ENCODE measurements around the gene ZC3HAV1. TPM values are rescaled to one million over a fixed set of nuclear protein-coding genes. Genes with fewer than 3 reads are reported as not detected.

The ZC3HAV1 gene
- total and polyA plus RNA-seq, 9 of the 15 experiments (the other 6 are each of a cell fraction or from before 2014, with no cell fraction given) = 11.9 to 40.5 (median 23.9) TPM

DNA sequence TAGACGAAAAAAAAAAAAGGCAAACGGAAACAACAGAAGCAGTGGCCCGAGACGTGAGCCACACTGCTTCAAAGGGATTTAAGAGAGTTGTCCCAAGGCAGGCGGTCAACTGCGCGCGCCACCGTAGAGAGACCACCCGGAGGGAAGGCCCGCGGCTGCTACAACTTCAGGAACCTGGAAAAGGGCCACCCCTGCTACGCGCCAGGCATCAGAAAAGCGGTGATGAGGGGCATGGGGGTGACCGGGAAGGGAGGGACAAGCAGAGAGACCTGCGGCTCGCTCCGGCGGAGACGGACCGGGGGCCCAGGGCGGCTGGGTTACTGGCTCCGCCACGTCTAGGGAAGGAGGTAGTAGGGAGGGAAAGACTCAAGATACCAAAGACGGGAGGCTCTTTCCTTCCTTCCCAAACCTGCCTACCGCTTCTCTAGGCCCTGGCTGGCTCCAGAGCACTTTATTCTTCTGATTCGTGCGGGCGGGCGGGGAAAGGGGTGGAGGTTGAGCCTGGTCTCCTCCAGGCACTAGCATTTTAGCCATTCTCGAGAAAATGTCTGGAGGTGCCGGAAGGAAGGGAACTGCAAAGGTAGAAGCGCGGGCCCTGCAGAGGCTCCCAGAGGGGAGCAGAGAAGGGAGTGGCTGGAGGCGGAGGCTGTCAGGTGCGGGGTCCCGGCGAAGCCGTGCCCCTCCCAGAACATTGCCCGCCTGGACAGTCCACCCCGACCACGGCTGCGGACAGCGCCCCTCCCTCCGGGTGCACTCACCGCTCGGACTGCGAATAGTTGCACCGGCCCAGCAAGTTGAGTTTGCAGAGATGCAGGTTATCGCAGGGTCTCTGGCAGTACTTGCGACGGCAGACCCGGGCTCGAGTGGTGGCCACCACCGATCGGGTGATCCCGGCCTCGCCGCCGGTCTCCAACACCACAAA lies 993 bp downstream of the ZC3HAV1 start (continued):
- peak in 1 of 2 experiments; percentile 63; a peak in 1 of 4 replicates for TF ChIP-seq SIN3A (IDR thresholded peaks at IDR 0.05; ENCODE audit: borderline replicate concordance in 2 of 2, control insufficient read depth in 1 of 2, low read depth in 2 of 2, low read length in 2 of 2)
- TF ChIP-seq, protein P1, sequence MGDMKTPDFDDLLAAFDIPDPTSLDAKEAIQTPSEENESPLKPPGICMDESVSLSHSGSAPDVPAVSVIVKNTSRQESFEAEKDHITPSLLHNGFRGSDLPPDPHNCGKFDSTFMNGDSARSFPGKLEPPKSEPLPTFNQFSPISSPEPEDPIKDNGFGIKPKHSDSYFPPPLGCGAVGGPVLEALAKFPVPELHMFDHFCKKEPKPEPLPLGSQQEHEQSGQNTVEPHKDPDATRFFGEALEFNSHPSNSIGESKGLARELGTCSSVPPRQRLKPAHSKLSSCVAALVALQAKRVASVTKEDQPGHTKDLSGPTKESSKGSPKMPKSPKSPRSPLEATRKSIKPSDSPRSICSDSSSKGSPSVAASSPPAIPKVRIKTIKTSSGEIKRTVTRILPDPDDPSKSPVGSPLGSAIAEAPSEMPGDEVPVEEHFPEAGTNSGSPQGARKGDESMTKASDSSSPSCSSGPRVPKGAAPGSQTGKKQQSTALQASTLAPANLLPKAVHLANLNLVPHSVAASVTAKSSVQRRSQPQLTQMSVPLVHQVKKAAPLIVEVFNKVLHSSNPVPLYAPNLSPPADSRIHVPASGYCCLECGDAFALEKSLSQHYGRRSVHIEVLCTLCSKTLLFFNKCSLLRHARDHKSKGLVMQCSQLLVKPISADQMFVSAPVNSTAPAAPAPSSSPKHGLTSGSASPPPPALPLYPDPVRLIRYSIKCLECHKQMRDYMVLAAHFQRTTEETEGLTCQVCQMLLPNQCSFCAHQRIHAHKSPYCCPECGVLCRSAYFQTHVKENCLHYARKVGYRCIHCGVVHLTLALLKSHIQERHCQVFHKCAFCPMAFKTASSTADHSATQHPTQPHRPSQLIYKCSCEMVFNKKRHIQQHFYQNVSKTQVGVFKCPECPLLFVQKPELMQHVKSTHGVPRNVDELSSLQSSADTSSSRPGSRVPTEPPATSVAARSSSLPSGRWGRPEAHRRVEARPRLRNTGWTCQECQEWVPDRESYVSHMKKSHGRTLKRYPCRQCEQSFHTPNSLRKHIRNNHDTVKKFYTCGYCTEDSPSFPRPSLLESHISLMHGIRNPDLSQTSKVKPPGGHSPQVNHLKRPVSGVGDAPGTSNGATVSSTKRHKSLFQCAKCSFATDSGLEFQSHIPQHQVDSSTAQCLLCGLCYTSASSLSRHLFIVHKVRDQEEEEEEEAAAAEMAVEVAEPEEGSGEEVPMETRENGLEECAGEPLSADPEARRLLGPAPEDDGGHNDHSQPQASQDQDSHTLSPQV (IDR thresholded peaks at IDR 0.05) = no peak

DNA sequence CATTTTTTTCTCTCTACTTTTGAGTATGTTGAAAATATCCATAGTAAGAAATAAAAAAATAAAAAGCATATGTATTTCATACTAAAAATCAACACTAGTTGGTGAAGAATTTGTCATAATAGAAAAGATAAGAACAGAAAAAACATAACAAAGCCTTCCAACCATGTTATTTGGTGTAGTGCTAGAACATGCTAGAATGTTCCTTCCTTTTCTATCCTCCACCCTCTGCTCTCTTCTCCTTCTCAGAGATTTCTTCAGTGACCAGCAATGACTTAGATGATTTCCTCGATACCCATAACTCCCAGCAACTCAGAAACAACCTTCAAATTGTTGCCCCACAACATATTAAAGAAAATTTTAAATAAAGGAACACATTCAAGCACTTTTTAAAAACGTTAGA lies 2.6 kb downstream of the ZC3HAV1 start:
- Histone ChIP-seq H3K27me3 (ENCODE audit: control insufficient read depth in 2 of 2, insufficient read depth in 2 of 2, low read length in 2 of 2) (no peaks in the 10 kb centered on the region), H3K4me2 (ENCODE audit: insufficient read depth, low read length) (peak overlapping the region; percentile 95), H3K4me3 (peak overlapping the region; percentile 87), H3K79me2 (ENCODE audit: control insufficient read depth, insufficient read depth, low read length) (peaks cover 70% of the 10 kb centered on the region), H3K9ac (ENCODE audit: insufficient read depth in 1 of 2, low read depth in 2 of 2, low read length in 2 of 2) (peak overlapping the region in 1 of 2 experiments; percentile 85; a peak in 2 of 4 replicates), H3K27ac (ENCODE audit: extremely low read depth, low read depth, low read length) (peak overlapping the region; percentile 88), H3K9me1 (ENCODE audit: control insufficient read depth, insufficient read depth, low read length) (no peaks in the 10 kb centered on the region), H2AFZ (ENCODE audit: low read depth, low read length) (peak overlapping the region; percentile 3; the same call in 1 of the 2 replicates), H3K9me3 (replicated peaks; ENCODE audit: control insufficient read depth, insufficient read depth, low read depth, low read length) (no peaks in the 10 kb centered on the region), H3K4me1 (replicated peaks in 1 of 2; ENCODE audit: control insufficient read depth in 2 of 2, insufficient read depth in 2 of 2, low read length in 2 of 2) (peaks cover 23 to 51% of the 10 kb centered on the region in 2 experiments), H3K36me3 (ENCODE audit: control insufficient read depth, insufficient read depth, low read length) (peaks cover 9% of the 10 kb centered on the region; the same call in 2 of the 3 replicates), H4K20me1 (replicated peaks; ENCODE audit: control insufficient read depth, insufficient read depth, low read length) (no peaks in the 10 kb centered on the region; the same call in 1 of the 2 replicates)
- DNase-seq (ENCODE audit: extremely low read depth in 1 of 4, low spot score in 3 of 4) (peak in 3 of 4 experiments; percentile 19 to 54 (median 49)), FAIRE-seq (peak; percentile 52), ATAC-seq (peak; percentile 6; the same call in 1 of the 3 replicates)
- intact Hi-C loops (cut with micrococcal nuclease) (loop anchor here (5.0 kb wide), 1 partner anchor 125 kb away; the partner anchor contains the start of gene UBN2), in situ Hi-C loops (cut with MboI) (no loop called here)
- 18% methylated on average over 2 of the region's 2 CpGs for WGBS (ENCODE audit: insufficient coverage, low coverage, missing lambda C conversion rate)
- CTCF ChIA-PET (ENCODE audit: low intra/inter-chr PET ratio) = interaction anchor here (0.6 kb wide), 1 partner anchor 15 kb away, joined by 3 read pairs; no protein-coding TSS in a partner anchor
- BruUV-seq (replicated peaks) = no TSS peak
- POLR2A ChIA-PET = interaction anchor here (0.7 to 1.5 kb wide), 4 partner anchors 10 to 30 kb away, joined by 3 to 5 read pairs (median 4); no protein-coding TSS in a partner anchor
- 0 out of 2 replicates have a peak, but pooled peaks have one; percentile 3 for TF ChIP-seq STAT5A (IDR thresholded peaks at IDR 0.05; ENCODE audit: borderline replicate concordance, low read length)
- no peak for TF ChIP-seq MCM3 (IDR thresholded peaks at IDR 0.05)
- TF ChIP-seq NR2C2 (CRISPR knock-in tag; IDR thresholded peaks at IDR 0.05) = no peak
- peak; percentile 30; the same call in 1 of the 2 replicates for TF ChIP-seq NR2C2 (tag; IDR thresholded peaks at IDR 0.05)
- peak; percentile 6 for TF ChIP-seq KDM5B (IDR thresholded peaks at IDR 0.05; ENCODE audit: insufficient replicate concordance, low read depth, low read length)
- TF ChIP-seq MTA1 (IDR thresholded peaks at IDR 0.05; ENCODE audit: borderline replicate concordance) = peak; percentile 41; the same call in 1 of the 2 replicates
- 0 out of 4 replicates have a peak, but pooled peaks of 1 of the 2 experiments have one; percentile 32 for TF ChIP-seq SRF (CRISPR knock-in tag; IDR thresholded peaks at IDR 0.05)

Measured in K562 (cell line).